HT1080 (cell line): ENCODE results near the gene SLC12A2. TPM values are rescaled to one million over a fixed set of nuclear protein-coding genes. Genes with fewer than 3 reads are reported as not detected.

Source experiments
- DNase-seq: peaks from one replicate; pipeline ENCODE4 v3.0.0-alpha.2; 2015; ENCODE audit warnings: low read depth
- total RNA-seq: library from RNA; depleted of rRNA; stranded (reverse); fragments of >200 nt; shearing (Covaris generic); gene quantifications from 2 replicates; pipeline ENCODE4 v1.2.3, GENCODE V29; 2014

Gene SLC12A2
- total RNA-seq, 1 experiment from 2014 or later = 14.9 TPM

DNA sequence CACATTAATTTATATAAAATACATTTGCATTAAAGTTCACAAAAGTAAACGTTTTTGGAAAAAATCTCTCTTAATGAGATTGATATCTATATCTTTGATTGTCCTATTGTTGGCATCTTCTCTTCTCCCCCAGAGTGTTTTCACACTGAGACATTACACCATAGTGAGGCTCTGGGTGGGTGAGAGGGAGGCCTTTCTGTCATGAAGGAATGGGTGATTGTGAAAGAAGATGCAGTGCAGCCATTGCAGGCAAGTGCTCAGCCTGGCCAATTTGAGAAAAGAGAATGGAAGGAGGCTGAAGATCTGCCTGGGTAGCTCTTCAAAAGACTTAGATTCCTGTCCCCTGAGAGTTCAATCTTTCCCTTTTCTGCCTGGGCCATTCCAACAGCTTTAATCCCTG lies 140.8 kb downstream of the SLC12A2 start:
- DNase-seq = no peak

DNA sequence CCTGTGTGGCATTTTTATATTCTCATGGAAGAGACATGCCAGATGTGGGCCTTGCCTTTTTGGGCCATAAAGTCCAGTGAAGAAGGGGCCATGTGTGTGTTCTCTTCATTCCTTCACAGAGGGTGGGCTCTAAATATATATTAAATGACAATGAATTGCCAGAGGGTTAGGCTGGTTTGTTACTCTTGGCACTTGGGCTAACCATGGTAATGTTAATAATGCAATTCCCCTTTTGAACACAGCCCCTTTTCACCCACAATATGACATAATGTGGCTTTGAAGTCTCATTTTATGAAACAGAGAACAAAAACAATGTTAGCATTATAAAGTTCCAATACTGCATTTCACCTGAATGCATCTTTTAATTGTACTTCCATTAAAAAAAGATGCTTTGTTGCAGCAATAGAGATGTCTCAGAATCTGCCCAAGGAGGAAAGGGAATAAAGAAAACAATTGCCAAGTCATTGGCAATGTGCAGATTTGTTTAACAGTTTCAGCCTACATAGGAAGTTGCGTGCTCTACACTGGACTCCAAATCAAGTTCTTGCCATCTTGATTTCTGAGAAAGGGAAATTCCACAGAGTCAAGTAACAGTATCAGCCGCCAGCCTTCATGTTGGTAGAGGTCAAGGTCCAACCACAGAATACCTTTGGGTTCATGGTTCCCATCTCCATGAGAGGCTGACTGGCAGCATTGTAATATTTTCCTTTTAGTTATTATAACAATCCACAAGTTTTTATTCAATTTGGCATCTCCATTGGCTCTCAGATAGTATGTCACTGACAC lies 141.9 kb downstream of the SLC12A2 start:
- no peak for DNase-seq

DNA sequence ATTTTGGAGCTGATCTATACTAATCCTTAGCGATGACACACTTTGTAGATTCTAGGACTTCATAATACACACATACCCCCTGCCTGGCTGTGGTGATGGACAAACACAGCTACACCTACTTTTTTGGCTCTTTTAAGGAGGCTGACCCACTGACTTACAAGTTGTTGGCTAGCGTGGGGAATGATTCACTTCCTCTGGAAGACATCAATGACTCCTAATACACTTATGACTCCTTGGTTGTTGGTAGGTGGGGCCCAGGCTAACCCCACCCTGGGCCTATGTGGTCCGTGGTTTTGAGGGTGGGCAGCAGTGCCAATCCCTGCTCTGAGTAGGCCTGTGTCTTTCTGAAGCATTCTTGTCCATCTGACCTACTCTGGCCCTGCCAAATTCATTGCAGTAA lies 144.4 kb downstream of the SLC12A2 start:
- peak; percentile 97 for DNase-seq

DNA sequence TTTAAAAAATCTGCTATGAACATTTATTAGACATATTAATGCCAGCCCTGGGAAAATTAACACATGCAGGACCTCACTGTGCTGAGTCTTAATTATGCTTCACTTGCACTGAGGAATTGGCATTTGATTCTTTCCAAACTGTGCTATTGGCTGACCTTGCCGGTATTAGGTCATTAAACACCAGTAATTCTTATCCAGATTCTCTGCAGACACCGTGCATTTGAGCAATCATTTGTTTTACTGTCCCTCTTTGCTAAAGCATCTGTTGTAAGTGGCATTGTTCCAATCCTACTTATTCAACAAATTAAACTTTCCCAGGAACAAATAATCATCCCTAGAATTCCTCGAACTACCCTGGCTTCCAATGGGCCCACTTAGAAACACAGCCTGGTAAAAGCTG lies 145.0 kb downstream of the SLC12A2 start:
- DNase-seq = no peak

DNA sequence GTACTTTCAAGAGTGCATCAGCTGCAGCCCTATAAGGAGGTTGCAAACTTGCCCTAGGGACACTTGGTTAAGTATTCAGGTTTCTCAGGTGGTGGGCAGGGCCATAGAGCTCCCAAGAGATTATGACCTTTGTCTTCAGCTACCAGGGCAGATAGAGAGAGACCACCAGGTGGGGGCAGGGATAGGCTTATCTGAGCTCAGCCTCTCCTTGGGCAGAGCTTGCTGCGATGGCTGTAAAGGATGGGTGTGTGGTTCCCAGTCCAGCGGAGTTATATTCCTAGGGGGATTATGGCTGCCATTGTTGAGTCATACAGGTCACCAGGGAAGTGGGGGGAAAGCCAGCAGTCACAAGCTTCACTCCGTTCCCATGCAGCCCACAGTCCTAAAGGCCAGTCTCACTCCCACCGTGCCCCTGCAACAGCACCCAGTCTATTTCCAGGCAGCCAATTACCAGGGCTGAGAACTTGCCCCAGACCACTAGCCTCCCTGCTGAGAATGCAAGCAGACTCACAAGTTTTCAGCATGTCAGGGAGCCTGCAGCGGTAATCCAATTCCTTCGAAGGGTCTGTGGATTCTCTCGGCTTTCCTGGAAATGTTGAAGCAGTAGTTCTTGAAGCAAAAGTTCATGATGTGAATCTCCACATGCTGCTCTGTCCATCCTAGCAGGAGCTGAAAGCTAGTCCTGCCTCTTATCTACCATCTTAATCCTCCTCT lies 151.5 kb downstream of the SLC12A2 start:
- no peak for DNase-seq

DNA sequence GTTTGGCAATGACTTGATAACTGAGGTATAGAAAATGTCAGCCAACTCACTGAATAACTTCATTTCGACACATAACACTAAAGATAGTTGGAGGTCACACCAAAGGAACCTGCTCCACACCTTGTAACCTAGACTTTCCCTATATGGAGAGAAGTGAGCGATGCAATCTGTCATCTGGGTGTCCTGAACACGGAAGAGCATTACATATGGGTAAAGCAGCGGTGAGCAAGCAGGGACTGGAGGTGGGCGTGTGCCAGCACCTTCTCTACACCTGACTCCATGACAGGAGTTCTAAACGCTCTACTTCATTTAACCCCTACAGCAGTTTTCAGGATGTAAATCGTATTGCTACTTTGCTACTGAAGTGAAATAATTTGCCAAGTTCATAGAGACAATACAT lies 152.8 kb downstream of the SLC12A2 start:
- DNase-seq = no peak

DNA sequence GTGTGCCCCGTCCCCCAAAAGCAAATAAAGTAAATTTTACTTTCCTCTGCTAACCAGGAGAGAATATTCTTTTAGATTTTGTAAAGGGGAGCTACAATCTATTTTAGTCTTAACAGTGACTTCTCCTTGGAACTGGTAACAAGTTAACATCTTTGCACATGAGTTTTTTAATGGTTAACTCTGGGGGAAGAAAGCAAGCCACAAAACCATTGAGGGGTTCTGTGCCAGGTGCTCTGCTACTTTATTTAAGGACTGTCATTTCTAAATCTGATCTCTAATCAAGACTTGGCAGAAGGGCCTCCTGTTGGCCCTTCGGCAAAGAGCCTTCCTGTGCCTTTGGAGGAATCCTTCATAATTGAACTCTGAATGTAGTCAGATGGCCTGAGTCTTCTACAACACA lies 153.4 kb downstream of the SLC12A2 start:
- no peak for DNase-seq

DNA sequence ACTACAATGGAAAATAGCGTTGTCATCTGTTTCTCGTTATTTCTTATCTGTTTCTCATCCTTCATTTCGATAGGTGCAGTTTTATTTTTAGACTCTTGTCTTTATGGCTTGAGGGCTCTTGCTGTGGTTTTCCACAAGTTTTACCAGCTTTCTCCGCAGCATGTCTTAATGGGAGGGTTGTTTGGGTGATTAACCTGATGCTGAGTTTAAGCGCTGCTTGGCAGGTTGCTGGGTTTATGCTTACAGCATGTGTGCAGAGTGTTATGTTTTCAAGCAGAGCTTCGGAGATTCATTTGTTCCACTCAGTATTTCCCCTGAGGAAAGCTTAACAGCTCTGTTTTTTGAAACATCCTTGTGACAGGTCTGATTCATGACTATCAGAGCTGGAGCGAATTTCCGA lies 154.0 kb downstream of the SLC12A2 start:
- DNase-seq = no peak
